Dendritic cell treated with granulocyte-macrophage colony-stimulating factor and Interleukin-4, amounts not matched to agents 40 ng/mL and 50 ng/mL, for 4 days (primary cell): ENCODE data around the gene DYNC1I1.

Experiments
- H3K27ac Mint-ChIP-seq: one replicate; pipeline ENCODE4 v1.8.0; 2022; ENCODE audit warnings: mild to moderate bottlenecking, mixed read lengths
- H3K27me3 Mint-ChIP-seq: one replicate; pipeline ENCODE4 v1.8.0; 2022; ENCODE audit warnings: mild to moderate bottlenecking, mixed read lengths
- H3K36me3 Mint-ChIP-seq: one replicate; pipeline ENCODE4 v1.8.0; 2022; ENCODE audit warnings: low read depth, mixed read lengths
- H3K4me1 Mint-ChIP-seq: one replicate; pipeline ENCODE4 v1.8.0; 2022; ENCODE audit warnings: low read depth, mixed read lengths
- H3K4me3 Mint-ChIP-seq: one replicate; pipeline ENCODE4 v1.8.0; 2022; ENCODE audit warnings: mild to moderate bottlenecking, moderate library complexity, mixed read lengths
- H3K9me3 Mint-ChIP-seq: one replicate; pipeline ENCODE4 v1.8.0; 2022; ENCODE audit warnings: mixed read lengths
- intact Hi-C: fragments of 100-400 bp; cut with micrococcal nuclease; formaldehyde crosslinking; loops from one replicate; pipeline ENCODE4 v1.15.0; 2022

DYNC1I1 gene

GRCh38 chr7:95847061-95847460, 74.7 kb downstream of the DYNC1I1 start:
- H3K36me3 Mint-ChIP-seq, result no peaks in the 10 kb centered on the region
- H3K9me3 Mint-ChIP-seq, result no peaks in the 10 kb centered on the region
- H3K4me3 Mint-ChIP-seq, result no peak overlapping the region
- H3K27me3 Mint-ChIP-seq, result no peaks in the 10 kb centered on the region
- no peak overlapping the region for H3K27ac Mint-ChIP-seq
- no peaks in the 10 kb centered on the region for H3K4me1 Mint-ChIP-seq
- intact Hi-C loops, result no loop called here

- Mint-ChIP-seq H3K27me3 (no peaks in the 10 kb centered on the region), H3K36me3 (no peaks in the 10 kb centered on the region), H3K9me3 (peaks cover 10% of the 10 kb centered on the region), H3K27ac (no peak overlapping the region), H3K4me1 (no peaks in the 10 kb centered on the region), H3K4me3 (no peak overlapping the region)
- intact Hi-C loops, result no loop called here
These were observed 87.1 kb downstream of the DYNC1I1 start for GRCh38 chr7:95859429-95859828.

GRCh38 chr7:95861041-95861440, 88.7 kb downstream of the DYNC1I1 start:
- Mint-ChIP-seq H3K27ac (no peak overlapping the region), H3K9me3 (peaks cover 10% of the 10 kb centered on the region), H3K4me1 (no peaks in the 10 kb centered on the region), H3K27me3 (no peaks in the 10 kb centered on the region), H3K4me3 (no peak overlapping the region), H3K36me3 (no peaks in the 10 kb centered on the region)
- intact Hi-C loops, result no loop called here

GRCh38 chr7:95863623-95864022, 91.3 kb downstream of the DYNC1I1 start:
- Mint-ChIP-seq H3K4me1 (no peaks in the 10 kb centered on the region), H3K27ac (no peak overlapping the region), H3K4me3 (no peak overlapping the region), H3K9me3 (peaks cover 8% of the 10 kb centered on the region), H3K36me3 (no peaks in the 10 kb centered on the region), H3K27me3 (no peaks in the 10 kb centered on the region)
- intact Hi-C loops, result no loop called here

- Mint-ChIP-seq H3K9me3 (no peaks in the 10 kb centered on the region), H3K27ac (no peak overlapping the region), H3K4me1 (no peaks in the 10 kb centered on the region), H3K27me3 (no peaks in the 10 kb centered on the region), H3K36me3 (no peaks in the 10 kb centered on the region), H3K4me3 (no peak overlapping the region)
- intact Hi-C loops, result no loop called here
These were observed 93.5 kb downstream of the DYNC1I1 start for GRCh38 chr7:95865716-95866371.

GRCh38 chr7:95867309-95867708, 95.0 kb downstream of the DYNC1I1 start:
- H3K27me3 Mint-ChIP-seq, result peaks cover 2% of the 10 kb centered on the region
- H3K27ac Mint-ChIP-seq, result no peak overlapping the region
- intact Hi-C loops, result no loop called here
- no peaks in the 10 kb centered on the region for H3K36me3 Mint-ChIP-seq
- no peaks in the 10 kb centered on the region for H3K9me3 Mint-ChIP-seq
- H3K4me1 Mint-ChIP-seq, result no peaks in the 10 kb centered on the region
- no peak overlapping the region for H3K4me3 Mint-ChIP-seq

- no peak overlapping the region for H3K27ac Mint-ChIP-seq
- intact Hi-C loops, result loop anchor here (2.0 kb wide), 1 partner anchor 148 kb away; no protein-coding TSS in a partner anchor
- peaks cover 2% of the 10 kb centered on the region for H3K27me3 Mint-ChIP-seq
- H3K4me1 Mint-ChIP-seq, result no peaks in the 10 kb centered on the region
- H3K4me3 Mint-ChIP-seq, result no peak overlapping the region
- H3K9me3 Mint-ChIP-seq, result no peaks in the 10 kb centered on the region
- no peaks in the 10 kb centered on the region for H3K36me3 Mint-ChIP-seq
These were observed 98.9 kb downstream of the DYNC1I1 start for GRCh38 chr7:95871075-95871848.

- H3K27ac Mint-ChIP-seq, result no peak overlapping the region
- intact Hi-C loops, result loop anchor here (2.0 kb wide), 1 partner anchor 149 kb away; no protein-coding TSS in a partner anchor
- peaks cover 2% of the 10 kb centered on the region for H3K27me3 Mint-ChIP-seq
- no peaks in the 10 kb centered on the region for H3K9me3 Mint-ChIP-seq
- no peaks in the 10 kb centered on the region for H3K36me3 Mint-ChIP-seq
- no peaks in the 10 kb centered on the region for H3K4me1 Mint-ChIP-seq
- H3K4me3 Mint-ChIP-seq, result no peak overlapping the region
These were observed 99.5 kb downstream of the DYNC1I1 start for GRCh38 chr7:95871896-95872295.

- Mint-ChIP-seq H3K4me3 (no peak overlapping the region), H3K36me3 (no peaks in the 10 kb centered on the region), H3K27ac (no peak overlapping the region), H3K4me1 (no peaks in the 10 kb centered on the region), H3K27me3 (peaks cover 2% of the 10 kb centered on the region), H3K9me3 (peaks cover 17% of the 10 kb centered on the region)
- intact Hi-C loops, result no loop called here
These were observed 101.8 kb downstream of the DYNC1I1 start for GRCh38 chr7:95874129-95874528.

- Mint-ChIP-seq H3K27me3 (peaks cover 2% of the 10 kb centered on the region), H3K9me3 (peaks cover 17% of the 10 kb centered on the region), H3K36me3 (no peaks in the 10 kb centered on the region), H3K4me1 (no peaks in the 10 kb centered on the region), H3K4me3 (no peak overlapping the region), H3K27ac (no peak overlapping the region)
- intact Hi-C loops, result no loop called here
These were observed 102.3 kb downstream of the DYNC1I1 start for GRCh38 chr7:95874541-95875265.

- H3K4me3 Mint-ChIP-seq, result no peak overlapping the region
- H3K27ac Mint-ChIP-seq, result no peak overlapping the region
- intact Hi-C loops, result no loop called here
- no peaks in the 10 kb centered on the region for H3K36me3 Mint-ChIP-seq
- peaks cover 2% of the 10 kb centered on the region for H3K27me3 Mint-ChIP-seq
- no peaks in the 10 kb centered on the region for H3K4me1 Mint-ChIP-seq
- peaks cover 17% of the 10 kb centered on the region for H3K9me3 Mint-ChIP-seq
These were observed 103.2 kb downstream of the DYNC1I1 start for GRCh38 chr7:95875519-95875918.

- Mint-ChIP-seq H3K27me3 (no peaks in the 10 kb centered on the region), H3K9me3 (peaks cover 17% of the 10 kb centered on the region), H3K36me3 (no peaks in the 10 kb centered on the region), H3K4me3 (no peak overlapping the region), H3K4me1 (no peaks in the 10 kb centered on the region), H3K27ac (no peak overlapping the region)
- intact Hi-C loops, result no loop called here
These were observed 106.3 kb downstream of the DYNC1I1 start for GRCh38 chr7:95878677-95879076.

GRCh38 chr7:95881597-95881996, 109.2 kb downstream of the DYNC1I1 start:
- Mint-ChIP-seq H3K9me3 (peaks cover 17% of the 10 kb centered on the region), H3K4me3 (no peak overlapping the region), H3K36me3 (no peaks in the 10 kb centered on the region), H3K4me1 (peaks cover under 1% of the 10 kb centered on the region), H3K27me3 (peaks cover 2% of the 10 kb centered on the region), H3K27ac (no peak overlapping the region)
- intact Hi-C loops, result no loop called here

GRCh38 chr7:95883217-95883616, 110.9 kb downstream of the DYNC1I1 start:
- Mint-ChIP-seq H3K27ac (no peak overlapping the region), H3K4me3 (no peak overlapping the region), H3K9me3 (peaks cover 8% of the 10 kb centered on the region), H3K4me1 (peaks cover 9% of the 10 kb centered on the region), H3K36me3 (no peaks in the 10 kb centered on the region), H3K27me3 (peaks cover 2% of the 10 kb centered on the region)
- intact Hi-C loops, result no loop called here
